Panc1 (cell line): Measurements from ENCODE around the gene TBC1D22A. TPM values are rescaled to one million over a fixed set of nuclear protein-coding genes. Genes with fewer than 3 reads are reported as not detected.
"Not testable (repeated sequence)": the region's sequence is repeated elsewhere in the genome, so short reads cannot be mapped to it uniquely, and the experiment has no call there.

Source experiments
- ATAC-seq: fragments of 200-7000 bp; cut with Tn5 transposase; 2 replicates; pipeline ENCODE4 v1.9.1; 2020; ENCODE audit warnings: mild to moderate bottlenecking, moderate library complexity
- BruUV-seq: library from RNA; stranded (reverse); fragments of 400-500 nt; replicated peaks from 2 replicates; lab custom pipeline; 2021; lab: Mats Ljungman, UMichigan
- CTCF ChIA-PET: fragments of 300-600 bp; sonication (Branson Sonifier 250); formaldehyde crosslinking; loops from one replicate; lab custom pipeline; 2022; ENCODE audit warnings: antibody characterized with exemption; lab: Charles Lee
- POLR2A ChIA-PET: fragments of 300-600 bp; sonication (Branson Sonifier 250); formaldehyde crosslinking; loops from one replicate; lab custom pipeline; 2022; ENCODE audit warnings: antibody characterized with exemption; lab: Charles Lee
- DNase-seq: peaks from one replicate; pipeline ENCODE4 v3.0.0-alpha.2; 2010; ENCODE audit warnings: low read depth, low spot score
- H3K27ac ChIP-seq: 2 replicates; pipeline ENCODE4 v1.5.1; 2011; ENCODE audit warnings: mild to moderate bottlenecking, low read length, inconsistent platforms
- H3K27me3 ChIP-seq: fragments of 200-500 bp; sonication (Bioruptor generic); 2 replicates; pipeline ENCODE4 v1.6.0; 2014; ENCODE audit warnings: low read length, inconsistent platforms; ENCODE audit not compliant: control insufficient read depth, insufficient read depth
- H3K36me3 ChIP-seq: fragments of 200-500 bp; sonication (Bioruptor generic); 2 replicates; pipeline ENCODE4 v1.5.1; 2014; ENCODE audit warnings: inconsistent platforms, mild to moderate bottlenecking, low read length, moderate library complexity; ENCODE audit not compliant: control insufficient read depth, insufficient read depth
- H3K4me1 ChIP-seq: 2 replicates; pipeline ENCODE4 v1.5.1; 2011; ENCODE audit warnings: inconsistent platforms, mild to moderate bottlenecking, low read length, moderate library complexity; ENCODE audit not compliant: control insufficient read depth, insufficient read depth
- H3K4me3 ChIP-seq, 2 experiments: 2 replicates each; pipeline ENCODE4 v1.5.1; 2011 to 2012; ENCODE audit warnings: low read depth in 2 of 2, low read length in 2 of 2, mild to moderate bottlenecking in 2 of 2, inconsistent platforms in 1 of 2, moderate library complexity in 1 of 2
- H3K9me3 ChIP-seq: fragments of 200-500 bp; sonication (Bioruptor generic); 2 replicates; pipeline ENCODE4 v1.5.1; 2014; ENCODE audit warnings: low read depth, mild to moderate bottlenecking, inconsistent platforms, low read length, moderate library complexity; ENCODE audit not compliant: control insufficient read depth, insufficient read depth
- POLR2AphosphoS5 ChIP-seq: IDR thresholded peaks from 2 replicates; pipeline ENCODE4 v1.6.1; 2012; ENCODE audit warnings: mild to moderate bottlenecking, low read depth, low read length, moderate library complexity
- REST ChIP-seq, 2 experiments: IDR thresholded peaks; 2 replicates each; pipeline ENCODE4 v1.6.1; 2011 to 2012; ENCODE audit warnings: low read depth in 2 of 2, control low read depth in 1 of 2, low read length in 1 of 2, mild to moderate bottlenecking in 1 of 2, moderate library complexity in 1 of 2; ENCODE audit not compliant: insufficient read depth in 1 of 2
- SIN3A ChIP-seq: IDR thresholded peaks from 2 replicates; pipeline ENCODE4 v1.6.1; 2012; ENCODE audit warnings: low read depth, mild to moderate bottlenecking, low read length, moderate library complexity, borderline replicate concordance; ENCODE audit not compliant: insufficient read depth
- TCF7L2 ChIP-seq: IDR thresholded peaks from 2 replicates; pipeline ENCODE4 v1.6.1; 2011; ENCODE audit warnings: mild to moderate bottlenecking, low read depth, low read length, inconsistent platforms
- in situ Hi-C: cut with HindIII; loops from 2 replicates; pipeline ENCODE4 v1.10.0; 2016; ENCODE audit warnings: low sequenced_read_pairs, low pct_unique_long_range_greater_than_20kb
- intact Hi-C: fragments of 100-400 bp; cut with micrococcal nuclease; formaldehyde crosslinking; loops from one replicate; pipeline ENCODE4 v1.10.0; 2022; ENCODE audit not compliant: unreplicated experiment
- total RNA-seq: library from RNA; stranded (reverse); gene quantifications from one replicate; pipeline ENCODE4 v1.2.1, GENCODE V29; 2021; ENCODE audit not compliant: unreplicated experiment
- TF ChIP-seq, protein P1 (sequence below): fragments of 450-650 bp; IDR thresholded peaks from 2 replicates; pipeline ENCODE4 v1.5.1; 2017; ENCODE audit warnings: mild to moderate bottlenecking

TBC1D22A gene
- total RNA-seq, 1 experiment from 2014 or later = 28.7 TPM

DNA sequence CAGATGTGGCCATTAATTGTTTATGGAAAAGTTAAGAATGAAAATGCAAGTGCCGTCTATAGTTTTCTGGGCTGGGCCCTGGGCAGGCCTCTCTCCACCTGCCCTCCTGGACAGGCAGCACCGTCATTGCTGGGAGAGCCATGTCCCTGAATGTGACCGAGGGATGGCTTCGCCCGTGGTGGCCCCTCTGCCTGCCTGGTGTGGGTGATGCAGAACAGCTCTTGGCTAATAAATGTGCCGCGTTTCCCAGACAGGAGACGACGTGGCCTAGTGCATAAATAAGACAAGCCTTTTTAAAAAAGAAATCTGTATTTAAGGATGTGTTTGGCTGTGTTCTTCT, 407.3 kb downstream of the TBC1D22A start:
- no peak for TF ChIP-seq POLR2AphosphoS5
- Histone ChIP-seq H3K27ac (no peak overlapping the region), H3K27me3 (no peaks in the 10 kb centered on the region), H3K9me3 (no peaks in the 10 kb centered on the region), H3K4me3 (no peak overlapping the region), H3K4me1 (no peaks in the 10 kb centered on the region), H3K36me3 (no peaks in the 10 kb centered on the region)
- BruUV-seq = no TSS peak
- CTCF ChIA-PET = no interaction called here
- ATAC-seq (no peak), DNase-seq (no peak)
- POLR2A ChIA-PET = no interaction called here
- intact Hi-C loops (no loop called here), in situ Hi-C loops (no loop called here)

DNA sequence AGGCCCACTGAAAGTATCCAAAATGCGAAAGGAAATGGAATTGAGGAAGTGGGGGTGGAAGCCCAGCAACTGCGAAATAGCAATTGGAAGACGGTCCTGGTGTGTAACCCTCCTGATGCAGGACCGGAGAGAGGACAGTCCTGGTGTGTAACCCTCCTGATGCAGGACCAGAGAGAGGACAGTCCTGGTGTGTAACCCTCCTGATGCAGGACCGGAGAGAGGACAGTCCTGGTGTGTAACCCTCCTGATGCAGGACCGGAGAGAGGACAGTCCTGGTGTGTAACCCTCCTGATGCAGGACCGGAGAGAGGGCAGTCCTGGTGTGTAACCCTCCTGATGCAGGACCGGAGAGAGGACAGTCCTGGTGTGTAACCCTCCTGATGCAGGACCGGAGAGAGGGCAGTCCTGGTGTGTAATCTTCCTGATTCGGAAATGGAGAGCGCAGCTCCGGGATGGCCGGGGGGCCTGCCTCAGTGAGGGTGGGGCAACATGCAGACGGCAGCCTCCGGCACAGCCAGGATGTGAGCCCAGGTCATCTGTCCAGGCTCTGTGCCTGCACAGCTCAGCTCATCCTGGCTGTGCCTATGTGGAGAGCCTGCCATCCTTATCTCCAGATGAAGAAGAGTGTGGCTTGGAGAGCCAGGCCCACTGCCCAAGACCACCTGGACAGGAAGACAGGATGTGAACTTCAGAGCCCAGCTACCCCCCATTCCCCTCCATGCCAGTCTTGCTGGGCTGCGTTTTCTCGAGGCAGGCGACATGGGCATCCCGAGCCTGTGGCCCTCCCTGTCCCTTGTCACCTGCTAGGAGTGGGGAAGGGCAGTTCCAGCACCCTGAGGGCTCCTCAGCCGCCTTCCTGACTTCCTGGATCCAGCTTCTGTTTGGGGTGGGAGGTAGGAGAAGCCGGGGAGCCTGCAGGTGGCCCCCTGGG, 408.3 kb downstream of the TBC1D22A start:
- H3K4me1 ChIP-seq, CTCF ChIA-PET: not testable (repeated sequence)

GRCh38 chr22:47171441-47172221, 409.2 kb downstream of the TBC1D22A start:
- ATAC-seq (no peak), DNase-seq (no peak)
- in situ Hi-C loops = no loop called here
- no peak overlapping the region for H3K4me3 ChIP-seq
- H3K36me3 ChIP-seq = no peaks in the 10 kb centered on the region
- no peaks in the 10 kb centered on the region for H3K4me1 ChIP-seq
- no TSS peak for BruUV-seq
- ChIA-PET POLR2A (no interaction called here), CTCF (no interaction called here)
- intact Hi-C loops = no loop called here
- TF ChIP-seq, protein P1, sequence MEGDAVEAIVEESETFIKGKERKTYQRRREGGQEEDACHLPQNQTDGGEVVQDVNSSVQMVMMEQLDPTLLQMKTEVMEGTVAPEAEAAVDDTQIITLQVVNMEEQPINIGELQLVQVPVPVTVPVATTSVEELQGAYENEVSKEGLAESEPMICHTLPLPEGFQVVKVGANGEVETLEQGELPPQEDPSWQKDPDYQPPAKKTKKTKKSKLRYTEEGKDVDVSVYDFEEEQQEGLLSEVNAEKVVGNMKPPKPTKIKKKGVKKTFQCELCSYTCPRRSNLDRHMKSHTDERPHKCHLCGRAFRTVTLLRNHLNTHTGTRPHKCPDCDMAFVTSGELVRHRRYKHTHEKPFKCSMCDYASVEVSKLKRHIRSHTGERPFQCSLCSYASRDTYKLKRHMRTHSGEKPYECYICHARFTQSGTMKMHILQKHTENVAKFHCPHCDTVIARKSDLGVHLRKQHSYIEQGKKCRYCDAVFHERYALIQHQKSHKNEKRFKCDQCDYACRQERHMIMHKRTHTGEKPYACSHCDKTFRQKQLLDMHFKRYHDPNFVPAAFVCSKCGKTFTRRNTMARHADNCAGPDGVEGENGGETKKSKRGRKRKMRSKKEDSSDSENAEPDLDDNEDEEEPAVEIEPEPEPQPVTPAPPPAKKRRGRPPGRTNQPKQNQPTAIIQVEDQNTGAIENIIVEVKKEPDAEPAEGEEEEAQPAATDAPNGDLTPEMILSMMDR = no peak
- TF ChIP-seq SIN3A = no peak
- TF ChIP-seq TCF7L2 = no peak
- no peak for TF ChIP-seq REST (IDR thresholded peaks at IDR 0.05; ENCODE audit: insufficient read depth in 1 of 2, low read depth in 2 of 2, low read length in 1 of 2)
- no peak for TF ChIP-seq POLR2AphosphoS5
- H3K9me3 ChIP-seq = no peaks in the 10 kb centered on the region
- no peak overlapping the region for H3K27ac ChIP-seq
- no peaks in the 10 kb centered on the region for H3K27me3 ChIP-seq

More for the DNA sequence above, 408.3 kb downstream of the TBC1D22A start:
- POLR2A ChIA-PET, H3K27me3 ChIP-seq, intact Hi-C loops, H3K36me3 ChIP-seq, H3K4me3 ChIP-seq, H3K27ac ChIP-seq, DNase-seq, in situ Hi-C loops, BruUV-seq, ATAC-seq, H3K9me3 ChIP-seq: not testable (repeated sequence)
